Measurements from ENCODE around the gene GTF3C2. TPM values are rescaled to one million over a fixed set of nuclear protein-coding genes. Genes with fewer than 3 reads are reported as not detected.
A peak's percentile ranks its signal among the peaks of the same experiment; 100 is the strongest.
"Not testable (repeated sequence)": the region's sequence is repeated elsewhere in the genome, so short reads cannot be mapped to it uniquely, and the experiment has no call there.

Gene GTF3C2
- total and polyA plus RNA-seq, 4 donors, result 17.0 to 60.9 (median 31.5) TPM

GRCh38 chr2:27319839-27320238 lies 36.7 kb downstream of the GTF3C2 start:
- H3K9me3 ChIP-seq (ENCODE audit: control insufficient read depth, low read length); H3K27ac ChIP-seq (ENCODE audit: low read depth in 1 of 2, low read length in 2 of 2); intact Hi-C loops (cut with DNase I); H3K27me3 ChIP-seq (ENCODE audit: control insufficient read depth in 1 of 2, insufficient read depth in 2 of 2, low read length in 1 of 2); H3K4me1 ChIP-seq (ENCODE audit: control insufficient read depth in 1 of 2, insufficient read depth in 2 of 2, low read length in 2 of 2); H3K4me3 ChIP-seq (ENCODE audit: low read length in 2 of 2); ATAC-seq (ENCODE audit: low FRiP score); DNase-seq; H3K36me3 ChIP-seq (ENCODE audit: control insufficient read depth in 1 of 2, insufficient read depth in 2 of 2, low read length in 1 of 2): not testable (repeated sequence)
- 94% methylated on average over 15 of the region's 15 CpGs for WGBS, 2 donors

DNA sequence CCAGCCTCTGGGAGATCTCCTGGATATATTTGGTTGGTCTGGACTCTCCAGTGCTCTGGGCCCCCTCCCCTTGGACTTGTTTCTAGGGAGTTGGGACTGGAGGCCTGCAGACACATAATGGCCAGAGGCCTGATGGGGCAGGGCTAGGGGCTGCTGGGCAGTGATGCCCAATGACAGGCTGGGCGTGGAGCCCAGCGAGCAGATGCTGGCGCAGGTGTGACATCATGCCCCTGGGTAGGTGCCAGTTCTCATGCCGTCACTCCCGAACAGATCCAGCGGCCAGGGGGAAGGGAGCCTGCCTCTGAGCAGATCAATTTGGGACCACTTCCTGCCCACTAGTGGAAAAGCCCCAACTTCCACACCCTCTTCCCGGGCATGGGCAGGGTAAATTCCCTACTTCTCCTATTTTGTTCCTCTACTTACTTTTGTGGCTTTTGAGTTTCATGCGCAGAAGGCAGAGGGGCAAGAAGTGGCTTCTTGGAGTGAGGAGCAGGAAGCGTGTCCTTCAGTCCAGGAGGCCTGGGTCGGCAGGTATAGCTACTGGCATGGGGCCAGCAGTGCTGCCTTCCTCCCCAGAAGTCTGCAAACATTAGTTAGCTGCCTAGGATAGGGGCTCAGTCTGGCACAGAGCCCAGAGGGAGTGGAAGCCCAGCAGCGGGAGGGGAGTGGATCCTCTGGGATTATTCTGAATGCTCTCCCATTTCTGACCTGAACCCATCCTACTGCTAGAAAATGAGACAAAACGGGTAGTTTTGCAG lies 39.7 kb downstream of the GTF3C2 start:
- ATAC-seq (ENCODE audit: low FRiP score) (no peak), DNase-seq (no peak)
- 73 to 75% methylated on average over 12 of the region's 12 CpGs for WGBS, 2 donors
- no peaks in the 10 kb centered on the region for H3K27me3 ChIP-seq (ENCODE audit: control insufficient read depth in 1 of 2, insufficient read depth in 2 of 2, low read length in 1 of 2)
- H3K27ac ChIP-seq (ENCODE audit: low read depth in 1 of 2, low read length in 2 of 2), result no peak overlapping the region
- H3K9me3 ChIP-seq (ENCODE audit: control insufficient read depth, low read length), result no peaks in the 10 kb centered on the region
- no peak overlapping the region for H3K4me3 ChIP-seq (ENCODE audit: low read length in 2 of 2)
- H3K36me3 ChIP-seq (ENCODE audit: control insufficient read depth in 1 of 2, insufficient read depth in 2 of 2, low read length in 1 of 2), result no peaks in the 10 kb centered on the region
- no peaks in the 10 kb centered on the region for H3K4me1 ChIP-seq (ENCODE audit: control insufficient read depth in 1 of 2, insufficient read depth in 2 of 2, low read length in 2 of 2)
- intact Hi-C loops (cut with DNase I), result no loop called here

- Histone ChIP-seq H3K4me3 (ENCODE audit: low read length in 2 of 2) (no peak overlapping the region), H3K27me3 (ENCODE audit: control insufficient read depth in 1 of 2, insufficient read depth in 2 of 2, low read length in 1 of 2) (no peaks in the 10 kb centered on the region), H3K27ac (ENCODE audit: low read depth in 1 of 2, low read length in 2 of 2) (no peak overlapping the region), H3K4me1 (ENCODE audit: control insufficient read depth in 1 of 2, insufficient read depth in 2 of 2, low read length in 2 of 2) (no peaks in the 10 kb centered on the region), H3K9me3 (ENCODE audit: control insufficient read depth, low read length) (no peaks in the 10 kb centered on the region), H3K36me3 (ENCODE audit: control insufficient read depth in 1 of 2, insufficient read depth in 2 of 2, low read length in 1 of 2) (no peaks in the 10 kb centered on the region)
- DNase-seq (no peak), ATAC-seq (ENCODE audit: low FRiP score) (no peak)
- WGBS, 2 donors, result 67 to 73% methylated on average over 8 of the region's 8 CpGs
- intact Hi-C loops (cut with DNase I), result no loop called here
These were observed 41.4 kb downstream of the GTF3C2 start for GRCh38 chr2:27315122-27315521.

- ATAC-seq (ENCODE audit: low FRiP score) (no peak), DNase-seq (no peak)
- H3K27ac ChIP-seq (ENCODE audit: low read depth in 1 of 2, low read length in 2 of 2), result no peak overlapping the region
- intact Hi-C loops (cut with DNase I), result no loop called here
- no peaks in the 10 kb centered on the region for H3K4me1 ChIP-seq (ENCODE audit: control insufficient read depth in 1 of 2, insufficient read depth in 2 of 2, low read length in 2 of 2)
- no peak overlapping the region for H3K4me3 ChIP-seq (ENCODE audit: low read length in 2 of 2)
- no peaks in the 10 kb centered on the region for H3K36me3 ChIP-seq (ENCODE audit: control insufficient read depth in 1 of 2, insufficient read depth in 2 of 2, low read length in 1 of 2)
- H3K27me3 ChIP-seq (ENCODE audit: control insufficient read depth in 1 of 2, insufficient read depth in 2 of 2, low read length in 1 of 2), result no peaks in the 10 kb centered on the region
- 85 to 88% methylated on average over 9 of the region's 9 CpGs for WGBS, 2 donors
- H3K9me3 ChIP-seq (ENCODE audit: control insufficient read depth, low read length), result no peaks in the 10 kb centered on the region
These were observed 41.9 kb downstream of the GTF3C2 start for GRCh38 chr2:27314709-27315108.

GRCh38 chr2:27313882-27314645 lies 42.5 kb downstream of the GTF3C2 start:
- Histone ChIP-seq H3K4me1 (ENCODE audit: control insufficient read depth in 1 of 2, insufficient read depth in 2 of 2, low read length in 2 of 2) (no peaks in the 10 kb centered on the region), H3K4me3 (ENCODE audit: low read length in 2 of 2) (no peak overlapping the region), H3K27ac (ENCODE audit: low read depth in 1 of 2, low read length in 2 of 2) (no peak overlapping the region), H3K36me3 (ENCODE audit: control insufficient read depth in 1 of 2, insufficient read depth in 2 of 2, low read length in 1 of 2) (no peaks in the 10 kb centered on the region), H3K27me3 (ENCODE audit: control insufficient read depth in 1 of 2, insufficient read depth in 2 of 2, low read length in 1 of 2) (no peaks in the 10 kb centered on the region), H3K9me3 (ENCODE audit: control insufficient read depth, low read length) (no peaks in the 10 kb centered on the region)
- ATAC-seq (ENCODE audit: low FRiP score), result no peak
- 93% methylated on average over 8 of the region's 8 CpGs for WGBS, 2 donors
- no peak for DNase-seq
- intact Hi-C loops (cut with DNase I), result no loop called here

- intact Hi-C loops (cut with DNase I), result no loop called here
- DNase-seq, result peak in 1 of 2 donors; percentile 10
- Histone ChIP-seq H3K4me3 (ENCODE audit: low read length in 2 of 2) (no peak overlapping the region), H3K9me3 (ENCODE audit: control insufficient read depth, low read length) (no peaks in the 10 kb centered on the region), H3K27me3 (ENCODE audit: control insufficient read depth in 1 of 2, insufficient read depth in 2 of 2, low read length in 1 of 2) (no peaks in the 10 kb centered on the region), H3K36me3 (ENCODE audit: control insufficient read depth in 1 of 2, insufficient read depth in 2 of 2, low read length in 1 of 2) (no peaks in the 10 kb centered on the region), H3K27ac (ENCODE audit: low read depth in 1 of 2, low read length in 2 of 2) (no peak overlapping the region), H3K4me1 (ENCODE audit: control insufficient read depth in 1 of 2, insufficient read depth in 2 of 2, low read length in 2 of 2) (no peaks in the 10 kb centered on the region)
- no peak for ATAC-seq (ENCODE audit: low FRiP score)
- WGBS, 2 donors, result 95 to 97% methylated on average over 3 of the region's 3 CpGs
These were observed 44.4 kb downstream of the GTF3C2 start for GRCh38 chr2:27312152-27312551.

GRCh38 chr2:27309651-27310050 lies 46.9 kb downstream of the GTF3C2 start:
- Histone ChIP-seq H3K27ac (ENCODE audit: low read depth in 1 of 2, low read length in 2 of 2) (no peak overlapping the region), H3K4me1 (ENCODE audit: control insufficient read depth in 1 of 2, insufficient read depth in 2 of 2, low read length in 2 of 2) (no peaks in the 10 kb centered on the region), H3K9me3 (ENCODE audit: control insufficient read depth, low read length) (no peaks in the 10 kb centered on the region), H3K36me3 (ENCODE audit: control insufficient read depth in 1 of 2, insufficient read depth in 2 of 2, low read length in 1 of 2) (no peaks in the 10 kb centered on the region), H3K27me3 (ENCODE audit: control insufficient read depth in 1 of 2, insufficient read depth in 2 of 2, low read length in 1 of 2) (no peaks in the 10 kb centered on the region), H3K4me3 (ENCODE audit: low read length in 2 of 2) (no peak overlapping the region)
- intact Hi-C loops (cut with DNase I), result no loop called here
- ATAC-seq (ENCODE audit: low FRiP score), result no peak
- WGBS, 2 donors, result 95 to 96% methylated on average over 6 of the region's 6 CpGs
- no peak for DNase-seq

DNA sequence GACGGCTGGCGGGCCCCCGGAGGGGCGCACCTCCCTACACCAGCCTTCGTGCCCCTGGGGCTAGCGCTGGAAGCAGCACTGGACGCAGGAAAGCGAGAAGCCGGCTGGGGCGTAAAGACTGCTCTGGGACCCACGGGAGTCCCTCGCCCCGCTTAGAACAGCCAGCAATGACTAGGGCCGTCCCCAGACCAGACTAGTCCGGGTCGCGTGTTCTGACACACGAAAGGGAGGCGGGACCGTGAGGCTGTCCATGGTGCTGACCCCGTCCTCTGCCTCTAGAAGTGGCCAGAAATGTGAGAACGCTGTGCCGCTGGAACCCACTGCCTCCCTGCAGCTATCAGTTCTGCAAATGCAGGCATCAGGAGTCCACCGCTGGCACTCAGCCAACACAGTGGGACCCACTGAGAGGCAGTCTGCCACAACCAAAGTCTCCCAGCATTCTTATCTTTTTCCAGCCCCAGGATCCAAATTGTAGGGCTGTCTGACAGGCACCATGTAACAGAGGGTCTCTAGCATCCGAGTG lies 48.1 kb downstream of the GTF3C2 start, which contains the start of gene UCN:
Gene UCN, minus strand, starts transcription at position 87 of the 523 bp plus-strand sequence. CDS start 550 bp downstream, outside the sequence.
- Histone ChIP-seq H3K4me1 (ENCODE audit: control insufficient read depth in 1 of 2, insufficient read depth in 2 of 2, low read length in 2 of 2) (no peaks in the 10 kb centered on the region), H3K36me3 (ENCODE audit: control insufficient read depth in 1 of 2, insufficient read depth in 2 of 2, low read length in 1 of 2) (no peaks in the 10 kb centered on the region), H3K9me3 (ENCODE audit: control insufficient read depth, low read length) (no peaks in the 10 kb centered on the region), H3K27me3 (ENCODE audit: control insufficient read depth in 1 of 2, insufficient read depth in 2 of 2, low read length in 1 of 2) (no peaks in the 10 kb centered on the region), H3K4me3 (ENCODE audit: low read length in 2 of 2) (no peak within 1 kb of the TSS), H3K27ac (ENCODE audit: low read depth in 1 of 2, low read length in 2 of 2) (no peak within 1 kb of the TSS)
- WGBS, 2 donors, result 8 to 12% methylated on average over 25 of the region's 25 CpGs
- intact Hi-C loops (cut with DNase I), result no loop called here
- DNase-seq (peak; percentile 66 to 87), ATAC-seq (ENCODE audit: low FRiP score) (no peak)

Measured in aorta (tissue), 5 donors.